SH-SY5Y (cell line): ENCODE results near the gene SPATA31D4.
"Not testable (repeated sequence)": the region's sequence is repeated elsewhere in the genome, so short reads cannot be mapped to it uniquely, and the experiment has no call there.

Experiments used
- GATA2 ChIP-seq: IDR thresholded peaks from 2 replicates; pipeline ENCODE4 v1.6.1; 2011; ENCODE audit warnings: mild to moderate bottlenecking, low read depth, low read length
- GATA3 ChIP-seq: IDR thresholded peaks from 2 replicates; pipeline ENCODE4 v1.6.1; 2011; ENCODE audit warnings: low read depth, mild to moderate bottlenecking, low read length, moderate library complexity

SPATA31D4 gene

GRCh38 chr9:81928305-81928704 lies at the start of gene SPATA31D4:
Gene SPATA31D4 (plus strand): TSS chr9:81928428. CDS start chr9:81928514, 86 bp downstream.
- TF ChIP-seq GATA2, GATA3: not testable (repeated sequence)

- TF ChIP-seq GATA3: no peak
- TF ChIP-seq GATA2: no peak
These were observed 49.7 kb upstream of the SPATA31D4 start for GRCh38 chr9:81878530-81878929.

GRCh38 chr9:81879501-81879916 lies 48.7 kb upstream of the SPATA31D4 start:
- TF ChIP-seq GATA3 (no peak), GATA2 (no peak)

GRCh38 chr9:81885602-81886001 lies 42.6 kb upstream of the SPATA31D4 start:
- TF ChIP-seq GATA2 (no peak), GATA3 (no peak)

- TF ChIP-seq GATA3 (no peak), GATA2 (no peak)
These were observed 41.6 kb upstream of the SPATA31D4 start for GRCh38 chr9:81886665-81887064.

GRCh38 chr9:81890104-81890503 lies 38.1 kb upstream of the SPATA31D4 start:
- TF ChIP-seq GATA2 (no peak), GATA3 (no peak)

GRCh38 chr9:81892440-81892839 lies 35.8 kb upstream of the SPATA31D4 start:
- no peak for TF ChIP-seq GATA2

GRCh38 chr9:81893929-81894328 lies 34.3 kb upstream of the SPATA31D4 start:
- TF ChIP-seq GATA3: no peak
- TF ChIP-seq GATA2: no peak

GRCh38 chr9:81894891-81895290 lies 33.3 kb upstream of the SPATA31D4 start:
- TF ChIP-seq GATA3 (no peak), GATA2 (no peak)

GRCh38 chr9:81896070-81896469 lies 32.2 kb upstream of the SPATA31D4 start:
- TF ChIP-seq GATA3 (no peak), GATA2 (no peak)

- no peak for TF ChIP-seq GATA2
- TF ChIP-seq GATA3: no peak
These were observed 29.4 kb upstream of the SPATA31D4 start for GRCh38 chr9:81898851-81899250.

- TF ChIP-seq GATA3: no peak
- no peak for TF ChIP-seq GATA2
These were observed 26.0 kb upstream of the SPATA31D4 start for GRCh38 chr9:81902196-81902595.

- TF ChIP-seq GATA3 (no peak), GATA2 (no peak)
These were observed 25.6 kb upstream of the SPATA31D4 start for GRCh38 chr9:81902626-81903025.

- TF ChIP-seq GATA3 (no peak), GATA2 (no peak)
These were observed 21.6 kb upstream of the SPATA31D4 start for GRCh38 chr9:81906671-81907070.

- TF ChIP-seq GATA2 (no peak), GATA3 (no peak)
These were observed 16.1 kb upstream of the SPATA31D4 start for GRCh38 chr9:81912135-81912534.
